H9 (cell line): ENCODE measurements around the gene LRRC28. TPM values are rescaled to one million over a fixed set of nuclear protein-coding genes. Genes with fewer than 3 reads are reported as not detected.

Source experiments
- DNase-seq: peaks from one replicate; pipeline ENCODE4 v3.0.0-alpha.2; 2017
- H2AFZ ChIP-seq: one replicate; pipeline ENCODE4 v1.6.1; 2013; ENCODE audit warnings: mild to moderate bottlenecking, low read length, control low read depth, moderate library complexity
- H2AK5ac ChIP-seq: 2 replicates; pipeline ENCODE4 v1.6.1; 2013; ENCODE audit warnings: low read length, control low read depth, mixed read lengths; ENCODE audit not compliant: insufficient read length
- H2BK120ac ChIP-seq: one replicate; pipeline ENCODE4 v1.6.1; 2013; ENCODE audit warnings: low read depth, mild to moderate bottlenecking, low read length, control low read depth, inconsistent platforms; ENCODE audit not compliant: poor library complexity, severe bottlenecking
- H2BK12ac ChIP-seq: 2 replicates; pipeline ENCODE4 v1.6.1; 2013; ENCODE audit warnings: low read length, control low read depth, mixed read lengths, low read depth; ENCODE audit not compliant: insufficient read length
- H2BK15ac ChIP-seq: 2 replicates; pipeline ENCODE4 v1.6.1; 2013; ENCODE audit warnings: low read depth, low read length, control low read depth
- H2BK20ac ChIP-seq: one replicate; pipeline ENCODE4 v1.6.1; 2013; ENCODE audit warnings: low read depth, mild to moderate bottlenecking, low read length, control low read depth, inconsistent platforms; ENCODE audit not compliant: poor library complexity, severe bottlenecking
- H2BK5ac ChIP-seq: 2 replicates; pipeline ENCODE4 v1.6.1; 2013; ENCODE audit warnings: low read length, control low read depth, mixed read lengths; ENCODE audit not compliant: insufficient read length
- H3K14ac ChIP-seq: 2 replicates; pipeline ENCODE4 v1.6.1; 2013; ENCODE audit warnings: low read length, control low read depth; ENCODE audit not compliant: insufficient read depth
- H3K18ac ChIP-seq: 2 replicates; pipeline ENCODE4 v1.6.1; 2013; ENCODE audit warnings: low read depth, mild to moderate bottlenecking, mixed read lengths, low read length, control low read depth; ENCODE audit not compliant: insufficient read length
- H3K23ac ChIP-seq: 2 replicates; pipeline ENCODE4 v1.6.1; 2013; ENCODE audit warnings: low read length, control low read depth, mixed read lengths, low read depth; ENCODE audit not compliant: insufficient read length
- H3K23me2 ChIP-seq: 2 replicates; pipeline ENCODE4 v1.6.1; 2013; ENCODE audit warnings: low read depth, mild to moderate bottlenecking, mixed read lengths, low read length, control low read depth; ENCODE audit not compliant: insufficient read length, poor library complexity, severe bottlenecking
- H3K27ac ChIP-seq: 2 replicates; pipeline ENCODE4 v1.5.1; 2013; ENCODE audit warnings: low read length, control low read depth, mixed read lengths, low read depth; ENCODE audit not compliant: insufficient read length
- H3K27me3 ChIP-seq: 2 replicates; pipeline ENCODE4 v1.6.1; 2013; ENCODE audit warnings: low read length, control low read depth, inconsistent platforms; ENCODE audit not compliant: insufficient read depth
- H3K4ac ChIP-seq: 2 replicates; pipeline ENCODE4 v1.6.1; 2013; ENCODE audit warnings: low read depth, mild to moderate bottlenecking, control low read depth, inconsistent platforms, low read length, moderate library complexity
- H3K4me1 ChIP-seq: 2 replicates; pipeline ENCODE4 v1.6.1; 2013; ENCODE audit warnings: low read length, control low read depth, inconsistent platforms; ENCODE audit not compliant: insufficient read depth
- H3K4me2 ChIP-seq: 2 replicates; pipeline ENCODE4 v1.6.1; 2013; ENCODE audit warnings: low read length, control low read depth, mixed read lengths; ENCODE audit not compliant: insufficient read length, insufficient read depth
- H3K56ac ChIP-seq: 2 replicates; pipeline ENCODE4 v1.6.1; 2013; ENCODE audit warnings: low read depth, mild to moderate bottlenecking, mixed read lengths, low read length, control low read depth; ENCODE audit not compliant: insufficient read length
- H3K79me1 ChIP-seq: 2 replicates; pipeline ENCODE4 v1.6.1; 2013; ENCODE audit warnings: low read depth, mild to moderate bottlenecking, moderate library complexity, low read length, control low read depth, inconsistent platforms; ENCODE audit not compliant: insufficient read depth, poor library complexity, severe bottlenecking
- H3K79me2 ChIP-seq: 2 replicates; pipeline ENCODE4 v1.6.1; 2013; ENCODE audit warnings: low read length, control low read depth, inconsistent platforms; ENCODE audit not compliant: insufficient read depth
- H3K9ac ChIP-seq: 2 replicates; pipeline ENCODE4 v1.6.1; 2013; ENCODE audit warnings: low read length, control low read depth, mixed read lengths; ENCODE audit not compliant: insufficient read length; ENCODE audit errors: extremely low read depth
- H3K9me3 ChIP-seq: one replicate; pipeline ENCODE4 v1.6.1; 2013; ENCODE audit warnings: low read depth, low read length, inconsistent platforms; ENCODE audit not compliant: control insufficient read depth
- H3T11ph ChIP-seq: one replicate; pipeline ENCODE4 v1.6.1; 2013; ENCODE audit warnings: mild to moderate bottlenecking, low read length, control low read depth, inconsistent platforms
- H4K20me1 ChIP-seq: one replicate; pipeline ENCODE4 v1.6.1; 2013; ENCODE audit not compliant: control insufficient read depth, insufficient read length, insufficient read depth
- H4K5ac ChIP-seq: 2 replicates; pipeline ENCODE4 v1.6.1; 2013; ENCODE audit warnings: low read depth, mild to moderate bottlenecking, mixed read lengths, low read length, control low read depth; ENCODE audit not compliant: insufficient read length
- H4K8ac ChIP-seq: replicated peaks from 2 replicates; pipeline ENCODE4 v1.6.1; 2013; ENCODE audit warnings: low read length, control low read depth, mixed read lengths, low read depth; ENCODE audit not compliant: insufficient read length
- H4K91ac ChIP-seq: 2 replicates; pipeline ENCODE4 v1.6.1; 2013; ENCODE audit warnings: low read depth, mild to moderate bottlenecking, moderate library complexity, mixed read lengths, low read length, control low read depth; ENCODE audit not compliant: insufficient read length
- H3K27ac Mint-ChIP-seq, 3 experiments: 2 replicates in 2 of 3; 3 replicates in 1 of 3; pipeline ENCODE4 v1.8.0; 2020 to 2021; ENCODE audit warnings: mixed read lengths in 3 of 3, mild to moderate bottlenecking in 1 of 3, moderate library complexity in 1 of 3
- H3K27me3 Mint-ChIP-seq: 2 replicates; pipeline ENCODE4 v1.8.0; 2021; ENCODE audit warnings: low read depth, mild to moderate bottlenecking, moderate library complexity, mixed read lengths
- H3K36me3 Mint-ChIP-seq, 3 experiments: 2 replicates in 2 of 3; 3 replicates in 1 of 3; pipeline ENCODE4 v1.8.0; 2020 to 2021; ENCODE audit warnings: low read depth in 3 of 3, mixed read lengths in 3 of 3; ENCODE audit not compliant: insufficient read depth in 1 of 3
- H3K4me1 Mint-ChIP-seq, 2 experiments: 2 replicates each; pipeline ENCODE4 v1.8.0; 2020; ENCODE audit warnings: mixed read lengths in 2 of 2
- H3K4me3 Mint-ChIP-seq, 2 experiments: 2 replicates in 1 of 2; 3 replicates in 1 of 2; pipeline ENCODE4 v1.8.0; 2020 to 2021; ENCODE audit warnings: mild to moderate bottlenecking in 2 of 2, mixed read lengths in 2 of 2, moderate library complexity in 1 of 2
- H3K9me3 Mint-ChIP-seq, 2 experiments: 2 replicates in 1 of 2; 3 replicates in 1 of 2; pipeline ENCODE4 v1.8.0; 2020; ENCODE audit warnings: mild to moderate bottlenecking in 2 of 2, mixed read lengths in 2 of 2, moderate library complexity in 1 of 2
- WGBS: extraction: QIAGEN DNeasy Blood & Tissue Kit; methylation state at CpG from one replicate; pipeline ENCODE4 v1.1.7; 2013; ENCODE audit warnings: missing lambda C conversion rate, low lambda C conversion rate, mixed read lengths; ENCODE audit not compliant: insufficient read length; ENCODE audit errors: extremely low coverage; 5-methylcytosine and 5-hydroxymethylcytosine counted together
- total RNA-seq: library from RNA; stranded (reverse); gene quantifications from 2 replicates; pipeline ENCODE4 v1.2.1, GENCODE V29; 2021
- TF ChIP-seq, protein P1 (sequence below): fragments of 200-600 bp; sonication (generic); conservative IDR thresholded peaks from 3 replicates; pipeline ENCODE4 v1.8.0; 2021; ENCODE audit warnings: antibody characterized with exemption, mild to moderate bottlenecking

The LRRC28 gene
- total RNA-seq, 1 experiment from 2014 or later = 17.6 TPM

DNA sequence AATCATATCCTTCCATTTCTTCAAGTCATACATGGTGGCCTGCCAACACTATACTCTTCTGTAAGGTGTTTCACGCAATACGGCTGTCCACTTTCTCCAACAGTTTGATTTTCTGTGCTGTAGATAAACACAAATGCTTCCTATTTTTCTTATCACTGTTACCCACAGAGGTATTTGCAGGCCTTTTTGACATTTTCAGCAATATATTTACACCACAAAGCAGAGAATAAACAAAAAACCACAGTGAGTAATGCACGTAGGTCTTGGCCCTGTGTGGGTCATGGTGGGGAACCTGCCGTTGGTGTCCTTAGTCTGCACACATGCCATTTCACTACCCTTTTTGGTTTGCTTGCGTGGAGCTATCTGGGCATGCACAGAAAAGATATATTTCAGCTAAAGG, 59.5 kb downstream of the LRRC28 start:
- Histone ChIP-seq H3K18ac (no peak overlapping the region), H3K56ac (no peak overlapping the region), H4K91ac (no peak overlapping the region), H3K79me1 (no peaks in the 10 kb centered on the region), H3K27ac (no peak overlapping the region), H2BK5ac (no peak overlapping the region), H2AFZ (no peak overlapping the region), H3K27me3 (no peaks in the 10 kb centered on the region), H3K79me2 (no peaks in the 10 kb centered on the region), H3K4me1 (peaks cover 13% of the 10 kb centered on the region), H2BK12ac (no peak overlapping the region), H3K23me2 (no peaks in the 10 kb centered on the region), H3K9me3 (peaks cover 7% of the 10 kb centered on the region), H4K20me1 (no peaks in the 10 kb centered on the region), H2BK20ac (no peak overlapping the region), H3K14ac (no peak overlapping the region), H4K5ac (no peak overlapping the region), H2BK120ac (no peak overlapping the region), H3K23ac (no peak overlapping the region), H3T11ph (no peak overlapping the region), H3K9ac (no peak overlapping the region), H3K4me2 (no peak overlapping the region), H3K4ac (no peak overlapping the region), H2BK15ac (no peak overlapping the region), H4K8ac (no peak overlapping the region), H2AK5ac (no peak overlapping the region)
- Mint-ChIP-seq H3K9me3 (peaks cover 4 to 17% of the 10 kb centered on the region in 2 experiments; a peak in 4 of 5 replicates), H3K27ac (no peak overlapping the region; a peak in 1 of 7 replicates), H3K36me3 (peaks cover 10 to 25% (median 11%) of the 10 kb centered on the region in 3 experiments), H3K4me3 (no peak overlapping the region), H3K27me3 (no peaks in the 10 kb centered on the region), H3K4me1 (peaks cover 21 to 22% of the 10 kb centered on the region in 2 experiments)
- TF ChIP-seq, protein P1, sequence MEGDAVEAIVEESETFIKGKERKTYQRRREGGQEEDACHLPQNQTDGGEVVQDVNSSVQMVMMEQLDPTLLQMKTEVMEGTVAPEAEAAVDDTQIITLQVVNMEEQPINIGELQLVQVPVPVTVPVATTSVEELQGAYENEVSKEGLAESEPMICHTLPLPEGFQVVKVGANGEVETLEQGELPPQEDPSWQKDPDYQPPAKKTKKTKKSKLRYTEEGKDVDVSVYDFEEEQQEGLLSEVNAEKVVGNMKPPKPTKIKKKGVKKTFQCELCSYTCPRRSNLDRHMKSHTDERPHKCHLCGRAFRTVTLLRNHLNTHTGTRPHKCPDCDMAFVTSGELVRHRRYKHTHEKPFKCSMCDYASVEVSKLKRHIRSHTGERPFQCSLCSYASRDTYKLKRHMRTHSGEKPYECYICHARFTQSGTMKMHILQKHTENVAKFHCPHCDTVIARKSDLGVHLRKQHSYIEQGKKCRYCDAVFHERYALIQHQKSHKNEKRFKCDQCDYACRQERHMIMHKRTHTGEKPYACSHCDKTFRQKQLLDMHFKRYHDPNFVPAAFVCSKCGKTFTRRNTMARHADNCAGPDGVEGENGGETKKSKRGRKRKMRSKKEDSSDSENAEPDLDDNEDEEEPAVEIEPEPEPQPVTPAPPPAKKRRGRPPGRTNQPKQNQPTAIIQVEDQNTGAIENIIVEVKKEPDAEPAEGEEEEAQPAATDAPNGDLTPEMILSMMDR = no peak
- no peak for DNase-seq
- no CpG with 5 or more reads among the region's 5 CpGs for WGBS
